ENCODE results near the gene ITGB3BP.
"Not testable (repeated sequence)": the region's sequence is repeated elsewhere in the genome, so short reads cannot be mapped to it uniquely, and the experiment has no call there.

The ITGB3BP gene

DNA sequence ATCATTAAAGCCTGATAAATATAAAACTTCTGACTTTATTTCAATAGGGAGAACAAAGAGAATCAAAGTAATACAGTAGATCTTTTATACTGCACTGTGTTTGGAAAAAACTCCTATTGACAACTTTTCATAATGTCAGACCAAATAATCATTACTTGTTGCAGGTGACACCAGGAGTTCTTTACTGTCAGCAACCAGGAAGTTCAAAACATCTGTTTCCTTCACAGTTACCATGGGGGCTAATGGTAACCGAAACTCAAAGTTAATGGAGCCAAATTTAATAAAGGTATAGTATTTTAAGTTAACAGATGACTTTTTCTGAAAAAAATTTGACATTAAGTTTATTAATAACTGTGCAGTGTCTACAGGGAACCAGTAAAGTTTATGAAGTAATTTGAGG is 10.9 kb upstream of the ITGB3BP start:
- H3K27ac Mint-ChIP-seq, result no peak overlapping the region
- H3K4me1 Mint-ChIP-seq (ENCODE audit: low read depth), result no peaks in the 10 kb centered on the region
- H3K27me3 Mint-ChIP-seq, result no peaks in the 10 kb centered on the region
- H3K9me3 Mint-ChIP-seq (ENCODE audit: low read depth), result no peaks in the 10 kb centered on the region
- H3K36me3 Mint-ChIP-seq, result peaks cover 4% of the 10 kb centered on the region
- no peak overlapping the region for H3K4me3 Mint-ChIP-seq

DNA sequence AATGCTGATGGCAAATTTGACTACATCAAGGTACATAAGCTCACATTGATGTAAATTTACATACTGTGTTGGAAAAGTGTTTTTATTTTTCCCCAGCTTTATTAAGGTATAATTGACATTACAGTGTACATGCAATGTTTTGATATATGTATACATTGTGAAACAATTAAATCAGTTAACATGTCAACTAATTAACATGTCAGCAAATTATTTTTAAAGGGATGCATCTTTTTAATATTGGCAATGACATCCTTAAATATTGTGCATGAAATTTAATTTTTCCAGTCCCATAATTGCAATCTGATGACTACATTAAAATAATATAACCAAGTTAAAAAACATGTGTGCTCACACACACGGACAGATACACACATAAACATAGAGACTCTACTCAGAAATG is 9.7 kb upstream of the ITGB3BP start:
- no peaks in the 10 kb centered on the region for H3K4me1 Mint-ChIP-seq (ENCODE audit: low read depth)
- no peaks in the 10 kb centered on the region for H3K27me3 Mint-ChIP-seq
- H3K9me3 Mint-ChIP-seq (ENCODE audit: low read depth), result no peaks in the 10 kb centered on the region
- H3K4me3 Mint-ChIP-seq, result no peak overlapping the region
- H3K36me3 Mint-ChIP-seq, result peaks cover 4% of the 10 kb centered on the region
- no peak overlapping the region for H3K27ac Mint-ChIP-seq

DNA sequence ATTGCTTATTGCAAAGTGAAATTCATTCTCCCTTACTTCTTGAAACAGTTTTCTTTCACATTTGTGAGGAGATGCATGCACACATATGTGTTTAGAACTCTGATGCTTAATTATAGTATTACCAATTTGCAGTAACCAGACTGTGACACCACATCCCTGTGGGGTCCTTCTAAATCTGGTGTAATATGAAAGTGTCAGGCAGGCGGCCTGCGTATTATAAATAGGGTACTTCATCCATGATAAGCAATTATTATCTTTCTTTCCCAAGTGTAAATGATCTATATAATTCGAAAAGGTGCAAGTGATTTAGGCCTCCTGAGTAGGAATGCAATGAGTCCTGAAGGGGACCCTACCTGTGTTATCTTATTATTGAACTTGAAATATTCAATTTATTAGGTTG is 1.2 kb upstream of the ITGB3BP start:
- peaks cover 32% of the 10 kb centered on the region for H3K4me1 Mint-ChIP-seq (ENCODE audit: low read depth)
- no peaks in the 10 kb centered on the region for H3K36me3 Mint-ChIP-seq
- no peaks in the 10 kb centered on the region for H3K27me3 Mint-ChIP-seq
- H3K9me3 Mint-ChIP-seq (ENCODE audit: low read depth), result no peaks in the 10 kb centered on the region
- peak overlapping the region; percentile 23 for H3K27ac Mint-ChIP-seq
- peak overlapping the region; percentile 100 for H3K4me3 Mint-ChIP-seq

DNA sequence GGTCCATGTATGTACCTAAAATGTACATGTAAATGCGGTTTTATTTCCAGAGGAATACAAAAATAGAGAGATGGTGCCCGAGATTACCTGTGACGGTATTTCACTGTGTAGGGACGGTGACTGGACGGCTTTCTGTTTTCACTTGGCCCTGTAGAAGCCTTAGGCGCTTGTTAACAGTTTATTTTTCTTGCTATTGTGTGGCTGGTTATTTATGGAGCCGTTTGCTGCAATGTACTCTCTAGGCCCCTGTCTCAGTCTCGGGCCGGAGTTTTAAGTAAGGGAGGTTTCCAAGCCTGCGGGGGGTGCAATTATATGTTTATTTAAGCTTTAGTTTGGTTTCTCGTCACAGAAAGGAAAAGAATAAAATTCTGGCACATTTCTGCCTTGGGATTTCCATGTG is 713 bp upstream of the ITGB3BP start:
- Mint-ChIP-seq H3K27me3 (no peaks in the 10 kb centered on the region), H3K9me3 (ENCODE audit: low read depth) (no peaks in the 10 kb centered on the region), H3K27ac (peak overlapping the region; percentile 99), H3K4me1 (ENCODE audit: low read depth) (peaks cover 32% of the 10 kb centered on the region), H3K36me3 (no peaks in the 10 kb centered on the region), H3K4me3 (peak overlapping the region; percentile 100)

DNA sequence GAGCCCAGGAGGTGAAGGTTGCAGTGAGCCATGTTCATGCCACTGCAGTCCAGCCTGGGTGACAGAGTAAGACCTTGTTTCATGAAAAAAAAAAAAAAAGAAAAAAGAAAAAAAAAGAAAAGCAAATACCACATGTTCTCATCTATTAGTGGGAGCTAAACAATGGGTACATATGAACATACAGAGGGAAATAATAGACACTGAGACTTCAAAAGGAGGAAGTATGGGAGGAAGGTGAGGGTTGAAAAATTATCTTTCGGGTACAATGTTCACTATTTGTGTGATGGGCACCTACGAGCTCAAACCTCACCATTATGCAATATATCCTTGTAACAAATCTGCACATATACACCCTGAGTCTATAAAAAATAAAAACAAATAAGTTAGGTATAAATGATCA is 6.4 kb downstream of the ITGB3BP start:
- Mint-ChIP-seq H3K4me3 (no peak overlapping the region), H3K9me3 (ENCODE audit: low read depth) (no peaks in the 10 kb centered on the region), H3K4me1 (ENCODE audit: low read depth) (peaks cover 11% of the 10 kb centered on the region), H3K27ac (no peak overlapping the region), H3K36me3 (peaks cover 3% of the 10 kb centered on the region), H3K27me3 (no peaks in the 10 kb centered on the region)

DNA sequence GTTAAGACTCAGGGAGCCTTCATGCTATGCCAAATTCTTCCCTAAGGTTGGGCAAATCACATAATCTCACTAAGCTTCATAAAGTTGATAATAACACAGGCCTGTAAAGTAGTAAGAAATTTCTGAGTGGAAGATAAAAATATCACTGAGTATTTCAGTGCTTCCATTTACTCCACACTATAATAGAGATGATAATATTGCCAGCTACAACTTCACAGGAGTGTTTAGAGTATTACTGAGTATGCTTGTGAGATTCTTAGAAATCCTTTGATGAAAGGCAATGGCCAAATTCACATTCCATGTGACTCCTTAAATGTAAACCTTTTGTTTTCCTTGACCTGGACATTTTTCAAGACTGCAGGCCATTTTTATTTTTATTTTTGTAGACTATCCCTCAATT is 10.4 kb downstream of the ITGB3BP start:
- peaks cover 2% of the 10 kb centered on the region for H3K4me1 Mint-ChIP-seq (ENCODE audit: low read depth)
- H3K9me3 Mint-ChIP-seq (ENCODE audit: low read depth), result no peaks in the 10 kb centered on the region
- no peaks in the 10 kb centered on the region for H3K27me3 Mint-ChIP-seq
- peaks cover 4% of the 10 kb centered on the region for H3K36me3 Mint-ChIP-seq
- no peak overlapping the region for H3K27ac Mint-ChIP-seq
- H3K4me3 Mint-ChIP-seq, result no peak overlapping the region

DNA sequence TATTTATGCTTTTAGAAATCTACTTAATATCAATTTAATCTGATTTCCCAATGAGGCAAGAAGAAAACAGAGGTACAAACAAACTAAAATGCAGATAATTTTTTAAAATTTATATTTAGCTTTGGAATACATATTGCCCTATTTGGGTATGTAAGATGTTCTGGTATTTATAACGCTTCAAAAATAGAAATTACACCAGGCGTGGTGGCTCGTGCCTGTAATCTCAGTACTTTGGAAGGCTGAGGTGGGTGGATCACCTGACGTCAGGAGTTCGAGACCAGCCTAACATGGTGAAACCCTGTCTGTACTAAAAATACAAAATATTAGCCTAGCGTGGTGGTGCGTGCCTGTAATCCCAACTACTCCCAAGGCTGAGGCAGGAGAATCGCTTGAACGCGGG is 13.3 kb downstream of the ITGB3BP start:
- Mint-ChIP-seq H3K4me1 (ENCODE audit: low read depth) (peaks cover 2% of the 10 kb centered on the region), H3K36me3 (peaks cover 12% of the 10 kb centered on the region), H3K27me3 (no peaks in the 10 kb centered on the region), H3K27ac (no peak overlapping the region), H3K9me3 (ENCODE audit: low read depth) (no peaks in the 10 kb centered on the region), H3K4me3 (no peak overlapping the region)

DNA sequence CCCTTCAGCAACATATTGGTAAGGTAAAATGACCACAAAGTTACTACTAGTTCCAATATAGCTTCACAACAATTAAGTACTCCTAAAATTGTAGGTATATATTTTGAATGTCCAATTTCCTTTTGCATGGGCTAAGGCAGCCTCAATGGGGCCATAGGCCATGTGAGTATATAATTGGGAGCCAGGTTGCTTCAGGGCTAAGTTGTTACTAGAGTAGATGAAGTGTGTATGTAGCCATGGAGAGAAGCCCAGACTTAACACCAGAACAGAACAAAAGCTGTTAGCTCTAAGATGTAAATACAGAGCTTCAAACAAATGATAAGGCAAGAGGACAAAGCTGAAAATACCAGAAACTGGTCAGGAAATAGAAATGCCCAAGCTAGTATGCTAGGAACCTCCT is 16.2 kb downstream of the ITGB3BP start:
- peaks cover 12% of the 10 kb centered on the region for H3K36me3 Mint-ChIP-seq
- no peak overlapping the region for H3K4me3 Mint-ChIP-seq
- peaks cover 2% of the 10 kb centered on the region for H3K4me1 Mint-ChIP-seq (ENCODE audit: low read depth)
- H3K27ac Mint-ChIP-seq, result no peak overlapping the region
- H3K27me3 Mint-ChIP-seq, result no peaks in the 10 kb centered on the region
- H3K9me3 Mint-ChIP-seq (ENCODE audit: low read depth), result peaks cover 3% of the 10 kb centered on the region

DNA sequence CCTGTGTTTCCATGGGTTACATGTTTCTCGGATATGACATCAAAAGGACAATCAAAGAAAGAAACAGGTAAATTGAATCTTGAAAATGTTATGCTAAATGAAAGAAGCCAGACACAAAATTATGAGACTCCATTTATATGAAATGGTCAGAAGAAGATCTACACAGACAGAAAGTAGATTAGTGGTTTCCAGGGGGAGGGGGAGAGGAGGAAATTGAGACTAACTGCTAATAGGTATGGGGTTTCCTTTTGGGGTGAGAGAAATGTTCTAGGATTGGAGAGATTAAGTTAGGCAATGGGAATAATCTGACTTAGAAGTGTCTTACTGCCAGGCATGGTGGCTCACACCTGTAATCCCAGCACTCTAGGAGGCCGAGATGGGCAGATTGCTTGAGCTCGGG is 21.8 kb downstream of the ITGB3BP start:
- no peaks in the 10 kb centered on the region for H3K27me3 Mint-ChIP-seq
- H3K27ac Mint-ChIP-seq, result no peak overlapping the region
- H3K9me3 Mint-ChIP-seq (ENCODE audit: low read depth), result peaks cover 3% of the 10 kb centered on the region
- peaks cover 25% of the 10 kb centered on the region for H3K36me3 Mint-ChIP-seq
- no peak overlapping the region for H3K4me3 Mint-ChIP-seq
- H3K4me1 Mint-ChIP-seq (ENCODE audit: low read depth), result peaks cover 2% of the 10 kb centered on the region

DNA sequence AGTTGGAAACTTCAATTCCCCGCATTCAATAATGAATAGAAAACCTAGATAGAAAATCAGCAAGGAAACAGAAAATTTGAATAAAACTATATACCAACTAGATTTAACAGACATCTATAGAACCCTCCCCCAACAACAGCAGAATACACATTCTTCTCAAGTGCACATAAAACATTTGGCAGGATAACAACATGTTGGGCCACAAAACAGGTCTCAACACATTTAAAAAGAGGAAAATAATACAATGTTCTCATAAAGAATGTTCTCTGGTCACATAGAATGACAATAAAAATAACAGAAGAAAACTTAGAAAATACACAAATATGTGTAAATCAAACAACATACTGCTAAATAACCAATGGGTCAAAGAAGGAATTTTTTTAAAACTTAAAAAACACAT is 24.9 kb downstream of the ITGB3BP start:
- Mint-ChIP-seq H3K36me3 (peaks cover 24% of the 10 kb centered on the region), H3K27ac (no peak overlapping the region), H3K4me1 (ENCODE audit: low read depth) (peaks cover 2% of the 10 kb centered on the region), H3K27me3 (no peaks in the 10 kb centered on the region), H3K4me3 (no peak overlapping the region), H3K9me3 (ENCODE audit: low read depth) (peaks cover 3% of the 10 kb centered on the region)

DNA sequence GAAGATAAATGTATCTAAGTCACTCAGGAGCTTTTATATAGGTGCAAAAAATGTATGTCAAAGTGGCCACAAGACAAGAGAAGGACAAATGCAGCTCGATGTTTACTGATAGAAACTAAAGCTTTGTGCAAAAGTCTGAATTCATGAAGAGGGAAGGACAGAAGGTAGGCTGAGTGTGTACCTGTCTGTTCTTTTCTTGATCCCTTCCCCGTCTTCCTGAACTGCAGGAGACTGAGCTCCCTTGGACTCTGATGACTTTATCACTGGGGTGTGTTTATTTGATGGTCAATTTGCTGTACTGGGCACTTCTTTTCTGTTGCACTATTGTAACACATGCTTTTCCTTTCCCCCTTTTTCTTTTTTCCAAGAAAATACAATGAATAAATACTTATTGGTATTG is 25.4 kb downstream of the ITGB3BP start:
- Mint-ChIP-seq H3K36me3 (peaks cover 25% of the 10 kb centered on the region), H3K27ac (no peak overlapping the region), H3K4me3 (no peak overlapping the region), H3K4me1 (ENCODE audit: low read depth) (peaks cover 2% of the 10 kb centered on the region), H3K27me3 (no peaks in the 10 kb centered on the region), H3K9me3 (ENCODE audit: low read depth) (peaks cover 3% of the 10 kb centered on the region)

DNA sequence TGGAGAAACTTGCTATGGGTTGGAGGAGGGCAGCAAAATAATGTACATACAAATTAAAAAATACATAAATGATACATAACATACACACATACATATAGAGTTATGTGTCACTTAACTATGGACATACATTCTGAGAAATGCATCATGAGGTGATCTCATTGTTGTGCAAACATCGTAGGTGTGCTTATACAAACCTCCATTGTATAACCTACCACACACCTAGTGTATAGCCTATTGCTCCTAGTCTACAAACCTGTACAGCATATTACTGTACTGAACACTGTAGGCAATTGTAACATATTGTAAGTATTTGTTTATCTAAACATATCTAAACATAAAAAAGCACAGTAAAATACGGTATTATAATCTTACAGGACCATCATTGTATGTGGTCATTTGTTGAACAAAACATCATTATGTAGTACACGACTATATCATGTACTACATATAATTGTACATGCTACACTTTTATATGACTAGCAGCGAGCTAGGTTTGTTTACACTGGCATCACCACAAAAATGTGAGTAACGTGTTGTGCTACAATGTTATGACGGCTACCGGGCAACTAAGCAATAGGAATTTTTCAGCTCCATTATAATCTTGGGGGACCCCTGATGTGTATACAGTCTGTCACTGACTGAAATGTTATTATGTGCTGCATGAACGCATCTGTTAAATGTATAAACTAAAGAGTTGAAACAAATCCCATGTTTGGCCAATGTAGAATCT is 35.5 kb downstream of the ITGB3BP start:
- Mint-ChIP-seq H3K4me3 (no peak overlapping the region), H3K27ac (no peak overlapping the region), H3K27me3 (no peaks in the 10 kb centered on the region), H3K9me3 (ENCODE audit: low read depth) (no peaks in the 10 kb centered on the region), H3K4me1 (ENCODE audit: low read depth) (no peaks in the 10 kb centered on the region), H3K36me3 (peaks cover 6% of the 10 kb centered on the region)

DNA sequence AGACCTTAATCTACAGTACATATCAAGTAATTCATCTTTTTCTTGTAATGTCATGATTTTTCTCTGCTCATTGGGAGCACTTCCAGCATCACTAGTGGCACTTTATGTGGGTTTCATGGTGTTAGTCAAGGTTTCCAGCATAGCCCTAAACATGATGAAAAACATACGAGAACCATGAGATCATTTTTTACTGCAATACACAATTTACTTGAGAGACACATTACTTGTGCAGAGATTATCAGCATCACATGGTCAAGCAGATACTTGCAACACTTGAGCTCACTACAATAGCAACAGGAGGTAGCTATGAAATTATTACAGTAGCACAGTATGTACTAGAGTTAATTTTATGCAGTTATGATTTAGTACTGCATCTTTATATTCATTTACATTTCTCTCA is 36.4 kb downstream of the ITGB3BP start:
- Mint-ChIP-seq H3K27me3 (no peaks in the 10 kb centered on the region), H3K9me3 (ENCODE audit: low read depth) (no peaks in the 10 kb centered on the region), H3K4me1 (ENCODE audit: low read depth) (no peaks in the 10 kb centered on the region), H3K4me3 (no peak overlapping the region), H3K36me3 (peaks cover 3% of the 10 kb centered on the region), H3K27ac (no peak overlapping the region)

DNA sequence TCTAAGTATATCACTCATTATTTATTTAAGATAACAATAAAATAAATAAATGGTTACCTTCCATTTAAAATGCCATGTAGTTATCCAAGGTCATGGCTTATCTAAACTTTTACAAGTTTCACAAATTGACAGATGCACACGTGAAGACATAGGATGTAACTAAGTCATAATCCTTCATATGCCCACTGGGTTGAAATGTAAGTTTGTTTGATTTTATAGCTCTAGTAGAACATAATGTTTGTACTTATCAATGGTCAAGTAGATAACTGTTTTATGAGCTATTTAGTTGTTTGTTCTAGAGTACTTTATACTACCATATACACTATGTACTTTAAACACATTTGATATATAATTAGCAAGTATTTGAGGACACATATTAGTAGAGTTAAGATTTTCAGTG is 43.0 kb downstream of the ITGB3BP start:
- Mint-ChIP-seq H3K36me3 (peaks cover 6% of the 10 kb centered on the region), H3K4me1 (ENCODE audit: low read depth) (no peaks in the 10 kb centered on the region), H3K27me3 (no peaks in the 10 kb centered on the region), H3K27ac (no peak overlapping the region), H3K4me3 (no peak overlapping the region), H3K9me3 (ENCODE audit: low read depth) (no peaks in the 10 kb centered on the region)

DNA sequence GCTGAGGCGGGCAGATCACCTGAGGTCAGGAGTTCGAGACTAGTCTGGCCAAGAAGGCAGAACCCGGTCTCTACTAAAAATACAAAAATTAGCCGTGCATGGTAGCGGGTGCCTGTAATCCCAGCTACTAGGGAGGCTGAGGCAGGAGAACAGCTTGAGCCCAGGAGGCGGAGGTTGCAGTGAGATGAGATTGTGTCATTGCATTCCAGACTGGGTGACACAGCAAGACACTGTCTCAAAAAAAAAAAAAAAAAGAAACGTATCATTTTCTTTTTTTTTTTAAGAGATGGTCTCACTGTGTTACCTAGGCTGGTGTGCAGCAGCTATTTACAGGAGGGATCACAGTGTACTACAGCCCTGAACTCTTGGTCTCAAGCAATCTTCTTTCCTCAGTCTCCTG is 47.3 kb downstream of the ITGB3BP start:
- Mint-ChIP-seq H3K36me3 (peaks cover 9% of the 10 kb centered on the region), H3K4me1 (ENCODE audit: low read depth) (no peaks in the 10 kb centered on the region), H3K4me3 (no peak overlapping the region), H3K27me3 (no peaks in the 10 kb centered on the region), H3K27ac (no peak overlapping the region), H3K9me3 (ENCODE audit: low read depth) (peaks cover 2% of the 10 kb centered on the region)

DNA sequence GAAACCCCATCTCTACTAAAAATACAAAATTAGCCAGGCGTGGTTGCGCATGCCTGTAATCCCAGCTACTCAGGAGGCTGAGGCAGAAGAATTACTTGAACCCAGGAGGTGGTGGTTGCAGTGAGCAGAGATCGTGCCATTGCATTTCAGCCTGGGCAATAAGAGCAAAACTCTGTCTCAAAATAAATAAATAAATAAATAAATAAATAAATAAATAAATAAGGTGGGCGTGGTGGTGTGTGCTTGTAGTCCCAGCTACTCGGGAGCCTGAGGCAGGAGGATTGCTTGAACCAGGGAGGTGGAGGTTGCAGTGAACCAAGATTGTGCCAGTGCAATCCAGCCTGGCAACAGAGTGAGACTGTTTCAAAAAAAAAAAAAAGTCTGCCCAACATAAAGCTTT is 54.3 kb downstream of the ITGB3BP start:
- H3K27ac Mint-ChIP-seq; H3K9me3 Mint-ChIP-seq (ENCODE audit: low read depth); H3K4me1 Mint-ChIP-seq (ENCODE audit: low read depth); H3K4me3 Mint-ChIP-seq; H3K27me3 Mint-ChIP-seq: not testable (repeated sequence)
- H3K36me3 Mint-ChIP-seq, result peaks cover 15% of the 10 kb centered on the region
